Measurements from ENCODE around the gene AFG1L. TPM values are rescaled to one million over a fixed set of nuclear protein-coding genes. Genes with fewer than 3 reads are reported as not detected.

The AFG1L gene
- total RNA-seq, 3 donors from 2014 or later, result 8.4 to 11.7 (median 10.6) TPM

GRCh38 chr6:108546079-108547049, 251.5 kb downstream of the AFG1L start:
- intact Hi-C loops (cut with DNase I, micrococcal nuclease), result loop anchor here in 1 of 2 donors (10.0 kb wide), 1 partner anchor 528 kb away; no protein-coding TSS in a partner anchor
- no peak overlapping the region for H3K4me3 ChIP-seq
- ATAC-seq, result no peak
- no peaks in the 10 kb centered on the region for H3K36me3 ChIP-seq (ENCODE audit: low read depth)
- no peaks in the 10 kb centered on the region for H3K4me1 ChIP-seq (ENCODE audit: low read depth)
- no peak for DNase-seq
- TF ChIP-seq CTCF (IDR thresholded peaks at IDR 0.05), result no peak
- H3K9me3 ChIP-seq, result no peaks in the 10 kb centered on the region

- Histone ChIP-seq H3K4me1 (ENCODE audit: low read depth) (no peaks in the 10 kb centered on the region), H3K9me3 (no peaks in the 10 kb centered on the region), H3K4me3 (no peak overlapping the region), H3K36me3 (ENCODE audit: low read depth) (no peaks in the 10 kb centered on the region)
- intact Hi-C loops (cut with DNase I, micrococcal nuclease), result loop anchor here in 1 of 2 donors (10.0 kb wide), 1 partner anchor 526 kb away; no protein-coding TSS in a partner anchor
- DNase-seq (no peak), ATAC-seq (no peak)
- TF ChIP-seq CTCF (IDR thresholded peaks at IDR 0.05), result no peak
These were observed 254.4 kb downstream of the AFG1L start for GRCh38 chr6:108549241-108549640.

GRCh38 chr6:108549741-108550140, 254.9 kb downstream of the AFG1L start:
- no peaks in the 10 kb centered on the region for H3K36me3 ChIP-seq (ENCODE audit: low read depth)
- no peaks in the 10 kb centered on the region for H3K9me3 ChIP-seq
- DNase-seq (no peak), ATAC-seq (no peak)
- H3K4me1 ChIP-seq (ENCODE audit: low read depth), result no peaks in the 10 kb centered on the region
- no peak for TF ChIP-seq CTCF (IDR thresholded peaks at IDR 0.05)
- H3K4me3 ChIP-seq, result no peak overlapping the region
- intact Hi-C loops (cut with DNase I, micrococcal nuclease), result loop anchor here in 1 of 2 donors (10.0 kb wide), 1 partner anchor 525 kb away; no protein-coding TSS in a partner anchor

- no peak for TF ChIP-seq CTCF (IDR thresholded peaks at IDR 0.05)
- intact Hi-C loops (cut with DNase I, micrococcal nuclease), result no loop called here
- H3K9me3 ChIP-seq, result no peaks in the 10 kb centered on the region
- no peak overlapping the region for H3K4me3 ChIP-seq
- no peaks in the 10 kb centered on the region for H3K4me1 ChIP-seq (ENCODE audit: low read depth)
- ATAC-seq (no peak), DNase-seq (no peak)
- H3K36me3 ChIP-seq (ENCODE audit: low read depth), result no peaks in the 10 kb centered on the region
These were observed 255.4 kb downstream of the AFG1L start for GRCh38 chr6:108550256-108550655.

- intact Hi-C loops (cut with DNase I, micrococcal nuclease), result no loop called here
- H3K36me3 ChIP-seq (ENCODE audit: low read depth), result no peaks in the 10 kb centered on the region
- no peak for TF ChIP-seq CTCF (IDR thresholded peaks at IDR 0.05)
- H3K4me3 ChIP-seq, result no peak overlapping the region
- DNase-seq (no peak), ATAC-seq (no peak)
- H3K4me1 ChIP-seq (ENCODE audit: low read depth), result peaks cover 5% of the 10 kb centered on the region
- no peaks in the 10 kb centered on the region for H3K9me3 ChIP-seq
These were observed 260.7 kb downstream of the AFG1L start for GRCh38 chr6:108555399-108556052.
